BLaER1 (cell line): ENCODE measurements around the gene MYH7.
"Not testable (repeated sequence)": the region's sequence is repeated elsewhere in the genome, so short reads cannot be mapped to it uniquely, and the experiment has no call there.

ENCODE experiments used
- H3K27ac ChIP-seq: shearing (Covaris generic); formaldehyde crosslinking; 2 replicates; pipeline ENCODE4 v1.8.1; 2022
- H3K27me3 ChIP-seq: shearing (Covaris generic); formaldehyde crosslinking; 2 replicates; pipeline ENCODE4 v1.8.1; 2022
- H3K36me3 ChIP-seq: shearing (Covaris generic); formaldehyde crosslinking; 2 replicates; pipeline ENCODE4 v1.8.1; 2022
- H3K4me1 ChIP-seq: shearing (Covaris generic); formaldehyde crosslinking; 2 replicates; pipeline ENCODE4 v1.8.1; 2022
- H3K4me2 ChIP-seq: shearing (Covaris generic); formaldehyde crosslinking; 2 replicates; pipeline ENCODE4 v1.8.1; 2022
- H3K4me3 ChIP-seq: shearing (Covaris generic); formaldehyde crosslinking; 2 replicates; pipeline ENCODE4 v1.8.1; 2022
- H3K9ac ChIP-seq: shearing (Covaris generic); formaldehyde crosslinking; 2 replicates; pipeline ENCODE4 v1.8.1; 2022
- H3K9me3 ChIP-seq: shearing (Covaris generic); formaldehyde crosslinking; 2 replicates; pipeline ENCODE4 v1.8.1; 2022
- H4K20me1 ChIP-seq: shearing (Covaris generic); formaldehyde crosslinking; 2 replicates; pipeline ENCODE4 v1.8.1; 2022
- Cebpa-rat ChIP-seq: shearing (Covaris generic); IDR thresholded peaks from 2 replicates; pipeline ENCODE4 v1.8.1; 2022

Gene MYH7

DNA sequence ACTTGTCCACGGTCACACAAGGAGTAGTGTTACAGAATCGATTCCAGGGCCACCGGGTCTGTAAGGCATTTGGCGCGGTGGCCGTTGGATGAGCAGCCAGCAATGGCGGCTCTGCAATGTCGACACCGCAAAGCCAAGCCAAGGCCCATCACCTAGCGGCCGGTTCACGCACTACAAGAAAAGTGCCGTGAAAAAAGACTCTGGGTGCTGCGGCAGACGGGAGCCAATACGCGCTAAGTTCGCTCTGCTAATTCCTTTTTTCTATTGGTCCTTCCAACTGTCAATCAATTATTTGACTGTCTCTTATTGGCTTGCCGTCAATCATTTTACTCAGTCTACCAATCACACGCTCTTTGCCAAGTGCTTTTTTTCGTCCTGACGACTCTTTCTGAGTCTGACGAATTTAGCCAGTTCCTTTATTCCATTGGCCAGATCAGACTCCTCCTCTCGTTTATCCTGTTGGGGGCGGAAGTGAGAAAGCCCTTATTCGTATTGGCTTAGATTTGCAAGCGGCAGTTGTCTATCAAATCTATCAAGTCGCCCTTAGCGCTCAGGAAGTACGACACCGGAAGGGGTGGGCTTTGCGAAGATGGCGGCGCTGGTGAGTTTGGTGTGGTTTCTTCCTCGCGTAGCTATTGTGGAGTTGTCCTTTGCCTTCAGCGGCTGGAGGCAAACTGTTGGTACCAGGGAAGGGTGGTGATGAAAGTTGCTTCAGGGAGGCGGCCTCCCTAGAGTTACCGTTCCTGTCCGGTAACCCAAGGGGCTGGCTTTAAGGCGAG lies 33.9 kb upstream of the MYH7 start, which contains the start of gene NGDN:
Gene NGDN, plus strand, starts transcription at position 577 of the 779 bp plus-strand sequence. Its CDS starts 13 bp downstream, at position 590.
- no peaks in the 10 kb centered on the region for H3K27me3 ChIP-seq
- peak within 1 kb of the TSS; percentile 81 for H3K4me3 ChIP-seq
- peaks cover 38% of the 10 kb centered on the region for H3K36me3 ChIP-seq
- TF ChIP-seq Cebpa-rat, result no peak
- peak within 1 kb of the TSS; percentile 88 for H3K9ac ChIP-seq
- peak within 1 kb of the TSS; percentile 84 for H3K27ac ChIP-seq
- peak within 1 kb of the TSS; percentile 88 for H3K4me2 ChIP-seq
- peaks cover 23% of the 10 kb centered on the region; the same call in 1 of the 2 replicates for H4K20me1 ChIP-seq
- H3K9me3 ChIP-seq, result no peaks in the 10 kb centered on the region
- peaks cover 12% of the 10 kb centered on the region for H3K4me1 ChIP-seq

DNA sequence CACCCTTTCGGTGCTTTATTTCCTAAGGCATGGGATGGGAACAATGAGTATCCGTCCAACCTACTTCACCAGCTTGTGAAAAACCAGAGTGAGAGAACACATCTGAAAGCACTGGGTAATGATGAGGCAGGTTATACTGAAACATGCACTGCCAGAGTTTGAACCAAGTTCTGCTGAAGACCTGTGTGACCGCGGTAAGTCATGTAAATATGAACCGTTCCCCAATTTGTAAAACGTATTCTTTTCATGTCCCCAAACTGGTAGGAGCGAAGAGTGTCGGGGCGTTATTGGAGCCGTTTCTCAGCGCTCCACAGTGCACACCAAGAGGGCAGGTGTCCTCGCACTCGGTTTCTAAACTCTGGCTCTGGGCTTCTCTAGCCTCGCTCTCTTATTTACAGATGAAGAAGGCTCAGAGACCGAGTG lies 33.3 kb upstream of the MYH7 start:
- H3K9ac ChIP-seq, result no peak overlapping the region
- H3K9me3 ChIP-seq, result no peaks in the 10 kb centered on the region
- H3K27ac ChIP-seq, result no peak overlapping the region; the same call in 1 of the 2 replicates
- H3K36me3 ChIP-seq, result peaks cover 32% of the 10 kb centered on the region
- no peaks in the 10 kb centered on the region for H3K27me3 ChIP-seq
- peak overlapping the region; percentile 81 for H3K4me3 ChIP-seq
- no peak for TF ChIP-seq Cebpa-rat
- peak overlapping the region; percentile 33 for H3K4me2 ChIP-seq
- peaks cover 12% of the 10 kb centered on the region for H3K4me1 ChIP-seq
- H4K20me1 ChIP-seq, result peaks cover 23% of the 10 kb centered on the region; the same call in 1 of the 2 replicates

GRCh38 chr14:23465261-23465660 lies 29.8 kb upstream of the MYH7 start:
- no peaks in the 10 kb centered on the region for H4K20me1 ChIP-seq
- no peak overlapping the region for H3K4me2 ChIP-seq
- no peak overlapping the region for H3K9ac ChIP-seq
- no peak overlapping the region for H3K4me3 ChIP-seq
- no peaks in the 10 kb centered on the region for H3K9me3 ChIP-seq
- H3K36me3 ChIP-seq, result no peaks in the 10 kb centered on the region
- no peaks in the 10 kb centered on the region for H3K27me3 ChIP-seq
- TF ChIP-seq Cebpa-rat, result no peak
- no peak overlapping the region for H3K27ac ChIP-seq
- H3K4me1 ChIP-seq, result peaks cover 3% of the 10 kb centered on the region

- no peak for TF ChIP-seq Cebpa-rat
- Histone ChIP-seq H4K20me1 (no peaks in the 10 kb centered on the region), H3K4me3 (no peak overlapping the region), H3K4me1 (no peaks in the 10 kb centered on the region), H3K9me3 (no peaks in the 10 kb centered on the region), H3K27me3 (no peaks in the 10 kb centered on the region), H3K36me3 (no peaks in the 10 kb centered on the region), H3K27ac (no peak overlapping the region), H3K9ac (no peak overlapping the region), H3K4me2 (no peak overlapping the region)
Observed at GRCh38 chr14:23464700-23465099, 29.2 kb upstream of the MYH7 start.

GRCh38 chr14:23460960-23461359 lies 25.5 kb upstream of the MYH7 start:
- Histone ChIP-seq H3K4me2 (no peak overlapping the region), H4K20me1 (no peaks in the 10 kb centered on the region), H3K4me1 (no peaks in the 10 kb centered on the region), H3K4me3 (no peak overlapping the region), H3K27ac (no peak overlapping the region), H3K9me3 (no peaks in the 10 kb centered on the region), H3K9ac (no peak overlapping the region), H3K27me3 (no peaks in the 10 kb centered on the region), H3K36me3 (no peaks in the 10 kb centered on the region)
- TF ChIP-seq Cebpa-rat, result no peak

GRCh38 chr14:23457587-23458445 lies 22.4 kb upstream of the MYH7 start:
- Histone ChIP-seq H3K9me3 (no peaks in the 10 kb centered on the region), H3K4me2 (no peak overlapping the region), H3K4me3 (no peak overlapping the region), H3K4me1 (no peaks in the 10 kb centered on the region), H3K27me3 (no peaks in the 10 kb centered on the region), H3K27ac (no peak overlapping the region), H3K36me3 (no peaks in the 10 kb centered on the region), H3K9ac (no peak overlapping the region), H4K20me1 (no peaks in the 10 kb centered on the region)
- no peak for TF ChIP-seq Cebpa-rat

GRCh38 chr14:23456883-23457586 lies 21.6 kb upstream of the MYH7 start:
- not testable (repeated sequence) for H3K4me3 ChIP-seq, H3K27me3 ChIP-seq, H4K20me1 ChIP-seq, H3K4me1 ChIP-seq, H3K9me3 ChIP-seq, H3K4me2 ChIP-seq, H3K9ac ChIP-seq, H3K27ac ChIP-seq, H3K36me3 ChIP-seq

- H3K9me3 ChIP-seq, result no peaks in the 10 kb centered on the region
- TF ChIP-seq Cebpa-rat, result no peak
- H3K36me3 ChIP-seq, result no peaks in the 10 kb centered on the region
- H3K27me3 ChIP-seq, result no peaks in the 10 kb centered on the region
- no peaks in the 10 kb centered on the region for H3K4me1 ChIP-seq
- no peak overlapping the region for H3K9ac ChIP-seq
- no peak overlapping the region for H3K27ac ChIP-seq
- H3K4me3 ChIP-seq, result no peak overlapping the region
- no peak overlapping the region for H3K4me2 ChIP-seq
- H4K20me1 ChIP-seq, result no peaks in the 10 kb centered on the region
Observed at GRCh38 chr14:23454445-23454856, 19.0 kb upstream of the MYH7 start.

GRCh38 chr14:23452237-23452636 lies 16.8 kb upstream of the MYH7 start:
- Histone ChIP-seq H3K27ac (no peak overlapping the region), H3K27me3 (no peaks in the 10 kb centered on the region), H3K4me2 (no peak overlapping the region), H3K4me1 (no peaks in the 10 kb centered on the region), H4K20me1 (no peaks in the 10 kb centered on the region), H3K9me3 (no peaks in the 10 kb centered on the region), H3K36me3 (no peaks in the 10 kb centered on the region), H3K4me3 (no peak overlapping the region), H3K9ac (no peak overlapping the region)
- no peak for TF ChIP-seq Cebpa-rat
